ENCODE measurements around the gene HIGD2A.

Gene HIGD2A

DNA sequence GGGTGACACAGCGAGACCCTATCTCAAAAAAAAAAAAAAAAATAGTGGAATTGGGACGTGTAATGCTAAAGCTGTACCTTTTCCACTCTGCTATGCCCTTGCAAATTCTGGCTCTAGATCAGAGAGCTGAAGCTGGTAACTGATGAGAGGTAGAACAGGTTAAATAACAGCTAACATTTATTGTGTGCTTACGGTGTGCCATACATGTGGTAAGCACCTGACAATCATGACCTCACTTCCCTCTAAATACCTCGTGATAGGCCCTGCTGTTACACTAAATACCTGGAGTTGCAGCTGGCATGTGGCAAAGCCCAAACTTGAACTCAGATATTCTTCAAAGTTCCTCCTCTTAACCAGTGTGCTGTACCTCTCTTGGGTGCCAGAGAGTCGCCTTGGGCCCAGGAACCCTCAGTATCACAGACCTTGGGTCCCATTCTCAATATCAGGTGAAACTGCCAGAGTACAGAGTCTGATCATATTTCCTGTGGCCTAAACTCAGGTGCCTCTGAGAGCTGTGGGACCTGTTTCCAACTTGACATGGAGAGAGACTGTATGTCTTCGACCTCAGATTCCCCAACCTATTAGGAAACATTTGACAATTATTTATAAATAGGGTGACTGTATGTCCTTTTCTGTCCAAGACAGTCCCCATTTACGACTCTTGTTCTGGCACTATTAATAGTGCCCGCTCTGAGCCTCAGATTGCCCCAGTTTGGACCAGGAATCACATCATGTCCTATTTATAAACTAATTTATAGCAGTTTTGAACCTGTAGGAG, 18.4 kb upstream of the HIGD2A start:
- no peak for DNase-seq (ENCODE audit: low spot score)

DNA sequence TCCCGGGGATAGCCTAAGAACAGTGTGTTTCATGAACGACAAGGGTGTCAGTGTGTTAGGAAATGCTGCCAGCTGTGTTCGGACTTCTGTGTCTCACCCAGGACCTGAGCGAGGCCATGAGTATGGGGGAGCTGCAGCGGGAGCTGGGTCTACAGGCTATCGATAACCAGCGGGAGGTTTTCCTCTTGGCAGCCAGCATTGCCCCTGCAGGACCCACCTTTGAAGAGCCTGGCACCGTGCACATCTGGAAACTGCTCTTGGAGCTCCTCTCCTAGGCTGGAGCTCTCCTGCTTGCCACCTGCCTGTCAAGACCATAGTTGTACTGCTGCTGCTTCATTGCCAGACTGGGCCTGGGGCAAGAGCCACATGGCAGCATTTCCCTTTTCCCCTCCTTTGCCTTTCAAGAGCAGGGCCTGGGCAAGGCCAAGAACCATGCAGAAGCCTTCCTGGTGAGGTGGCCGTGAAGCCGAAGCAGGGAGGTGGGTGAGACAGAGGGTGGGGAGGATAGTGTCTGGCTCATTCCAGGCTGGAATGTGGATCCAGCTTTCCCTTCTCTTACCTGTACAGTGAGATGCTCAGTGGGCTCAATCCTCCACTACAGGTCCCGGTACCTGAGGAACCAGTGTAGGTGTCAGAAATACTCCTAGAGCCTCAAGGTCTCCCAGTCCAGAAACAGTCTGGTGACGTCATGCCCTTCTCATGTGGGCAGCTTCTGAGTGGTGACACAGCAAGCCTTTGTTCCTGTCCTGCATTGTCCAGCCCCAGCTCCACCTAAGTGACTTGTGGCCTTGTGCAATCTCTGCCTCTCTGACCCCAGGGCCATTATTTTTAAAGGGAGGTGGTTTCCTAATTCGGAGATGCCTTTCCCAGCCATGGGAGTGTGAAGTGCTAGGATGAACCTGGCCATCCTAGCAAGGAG, 16.7 kb upstream of the HIGD2A start:
- no peak for DNase-seq (ENCODE audit: low spot score)

DNA sequence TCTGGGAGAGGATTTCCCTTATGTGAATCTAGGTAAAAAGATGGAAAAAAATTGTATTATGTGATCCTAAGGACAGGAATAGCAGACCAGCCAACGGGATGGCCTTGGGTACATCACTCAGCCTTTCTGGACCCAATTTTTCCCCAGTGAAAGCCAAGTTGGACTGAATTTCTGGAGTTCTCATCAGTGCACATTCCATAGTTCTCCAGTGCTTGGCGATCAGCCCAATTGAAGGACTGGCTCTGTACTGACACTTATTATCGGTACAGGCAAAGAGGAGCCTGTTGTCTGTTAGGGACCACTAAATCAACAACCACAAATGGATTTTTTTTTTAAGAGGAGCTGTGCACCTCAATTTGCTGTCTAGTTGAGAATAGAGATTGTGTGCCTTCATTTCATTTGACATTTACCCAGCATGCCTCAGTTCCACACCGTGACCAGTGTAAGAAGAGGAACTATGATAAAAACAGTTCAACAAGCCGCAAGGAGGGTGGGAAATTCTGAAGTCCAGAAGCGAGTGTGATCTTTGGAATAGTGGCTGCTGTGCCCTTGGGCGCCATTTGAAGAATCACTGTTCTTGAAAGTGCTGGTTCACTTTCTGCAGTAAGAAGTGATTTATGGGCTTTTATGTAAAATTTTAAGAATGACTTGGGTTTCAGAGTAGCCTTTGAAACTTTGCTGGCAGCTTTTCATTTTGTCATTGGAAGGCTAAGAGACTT, 15.3 kb upstream of the HIGD2A start:
- no peak for DNase-seq (ENCODE audit: low spot score)

DNA sequence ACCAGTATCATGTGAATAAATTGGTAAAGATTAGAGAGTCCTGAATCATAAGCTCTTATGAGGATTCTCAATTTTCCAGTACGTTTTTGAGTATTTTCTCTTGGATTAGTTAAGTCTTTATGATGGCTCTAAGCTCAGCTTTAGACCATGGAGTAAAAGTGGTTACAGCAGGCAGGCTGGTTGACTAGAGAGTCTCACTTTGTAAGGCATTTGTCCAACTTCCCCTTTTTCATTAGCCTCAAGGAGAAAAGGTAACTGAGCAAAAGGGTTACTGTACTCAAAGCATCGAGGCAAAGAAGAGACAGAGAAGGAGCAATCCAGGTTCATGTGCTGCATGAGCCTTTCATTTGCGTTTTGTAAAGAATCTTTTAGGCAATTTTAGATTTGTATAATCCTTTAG, 8.7 kb upstream of the HIGD2A start:
- DNase-seq (ENCODE audit: low spot score): no peak

DNA sequence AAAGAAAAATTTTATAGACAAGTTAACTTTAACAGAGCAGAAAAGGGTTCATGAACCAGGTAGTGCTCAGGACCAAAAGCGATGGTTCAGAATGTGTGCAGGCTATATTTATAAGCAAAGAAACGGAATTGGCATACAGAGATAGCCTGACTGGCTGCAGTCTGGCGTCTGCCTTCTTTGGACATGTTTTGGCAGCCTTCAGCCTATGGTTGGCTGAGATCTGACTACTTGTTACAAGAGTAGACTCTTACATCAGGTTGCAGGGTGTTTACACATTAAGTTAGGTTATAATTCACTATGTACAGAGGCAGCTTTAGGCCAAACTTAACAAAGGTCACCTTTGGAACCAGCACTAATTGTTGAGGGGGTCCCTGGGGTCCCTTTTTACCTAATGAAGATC, 7.1 kb upstream of the HIGD2A start:
- no peak for DNase-seq (ENCODE audit: low spot score)

DNA sequence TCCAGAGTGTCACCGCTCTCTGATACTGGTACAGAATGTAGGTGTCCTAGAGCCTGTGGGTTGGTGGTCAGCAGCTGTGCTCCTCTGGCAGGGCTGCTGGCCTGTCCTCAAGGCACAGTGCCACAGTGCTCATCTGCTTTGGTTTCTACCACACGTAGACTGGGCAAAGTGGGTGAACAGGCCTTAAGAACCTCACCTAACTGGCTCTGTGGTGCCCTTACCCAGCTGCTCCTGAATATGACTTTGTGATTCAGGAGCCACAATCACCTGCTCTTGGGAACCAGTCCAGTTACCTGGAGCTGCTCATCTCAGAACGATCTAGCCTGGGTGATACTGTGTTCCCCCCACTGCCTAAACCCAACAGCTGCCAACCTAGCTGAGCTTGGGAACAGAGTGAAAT, 6.6 kb upstream of the HIGD2A start:
- DNase-seq (ENCODE audit: low spot score): no peak

DNA sequence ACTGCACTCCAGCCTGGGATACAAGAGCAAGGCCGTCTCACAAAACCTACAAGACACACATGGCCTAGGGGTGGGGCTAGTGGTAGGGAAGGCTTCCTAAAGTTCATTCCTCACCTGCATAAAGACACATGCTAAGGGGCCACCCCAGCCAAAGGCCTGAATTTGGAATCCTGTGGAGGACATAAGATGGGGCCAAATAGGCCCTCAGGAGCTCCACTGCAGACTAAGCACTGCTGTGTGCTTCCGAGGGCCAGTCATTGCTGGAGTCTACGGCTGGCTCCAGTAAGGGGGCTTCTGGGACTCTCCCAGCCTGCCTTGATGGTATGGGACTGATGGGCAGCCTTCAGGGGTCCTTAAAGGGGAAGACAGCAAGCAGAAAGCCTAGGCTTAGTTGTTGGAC, 5.8 kb upstream of the HIGD2A start:
- no peak for DNase-seq (ENCODE audit: low spot score)

DNA sequence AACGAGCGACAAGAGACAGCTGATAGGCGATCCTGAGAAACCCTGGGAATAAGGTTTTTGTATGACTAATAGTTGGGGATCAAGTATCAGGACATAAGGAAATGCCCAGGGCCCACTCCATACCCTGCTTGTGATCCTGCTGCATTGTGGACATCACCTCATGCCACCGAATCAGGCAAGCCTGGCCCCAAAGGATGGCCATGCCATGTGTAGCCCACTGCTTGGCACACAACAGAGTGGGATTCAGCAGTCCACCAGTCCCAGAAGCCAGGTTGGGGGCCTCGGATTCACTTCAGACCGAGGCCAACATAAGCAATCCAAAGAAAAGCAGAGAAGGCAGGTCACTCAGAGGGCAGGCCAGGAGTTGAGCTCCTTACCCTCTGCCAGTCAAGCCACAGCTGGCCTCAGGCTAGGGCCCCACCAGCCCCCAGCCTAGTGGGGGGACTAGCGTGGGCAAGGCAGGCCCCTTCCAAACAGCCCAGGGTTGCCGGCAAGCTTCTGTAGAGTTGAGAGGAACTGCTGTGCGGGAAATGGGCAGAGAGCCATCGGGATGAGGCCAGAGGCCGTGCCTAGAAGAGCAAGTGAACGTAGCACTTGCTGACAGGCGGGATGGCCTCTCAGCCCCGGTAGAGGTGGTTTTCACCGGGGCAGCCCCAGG, 5.2 kb upstream of the HIGD2A start:
- DNase-seq (ENCODE audit: low spot score): no peak

DNA sequence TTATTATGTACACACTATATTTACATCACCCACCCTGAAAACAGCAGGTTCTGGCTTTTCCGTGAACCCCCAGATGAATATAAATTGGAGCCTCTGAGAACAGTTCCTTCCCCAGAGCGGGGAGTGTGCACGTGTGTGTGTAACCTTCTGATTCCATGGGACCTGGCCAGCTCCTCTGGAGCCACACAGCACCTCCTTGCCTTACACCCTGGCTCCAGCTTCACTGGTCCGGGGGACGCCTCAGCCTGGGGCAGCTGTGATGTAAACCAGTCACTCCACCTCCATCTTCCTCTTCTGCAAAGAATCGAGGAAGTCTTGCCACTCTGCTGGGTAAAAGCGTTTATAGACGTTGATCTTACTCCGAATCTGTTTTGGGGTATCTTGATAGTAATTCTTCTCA, 4.6 kb upstream of the HIGD2A start:
- DNase-seq (ENCODE audit: low spot score): no peak

DNA sequence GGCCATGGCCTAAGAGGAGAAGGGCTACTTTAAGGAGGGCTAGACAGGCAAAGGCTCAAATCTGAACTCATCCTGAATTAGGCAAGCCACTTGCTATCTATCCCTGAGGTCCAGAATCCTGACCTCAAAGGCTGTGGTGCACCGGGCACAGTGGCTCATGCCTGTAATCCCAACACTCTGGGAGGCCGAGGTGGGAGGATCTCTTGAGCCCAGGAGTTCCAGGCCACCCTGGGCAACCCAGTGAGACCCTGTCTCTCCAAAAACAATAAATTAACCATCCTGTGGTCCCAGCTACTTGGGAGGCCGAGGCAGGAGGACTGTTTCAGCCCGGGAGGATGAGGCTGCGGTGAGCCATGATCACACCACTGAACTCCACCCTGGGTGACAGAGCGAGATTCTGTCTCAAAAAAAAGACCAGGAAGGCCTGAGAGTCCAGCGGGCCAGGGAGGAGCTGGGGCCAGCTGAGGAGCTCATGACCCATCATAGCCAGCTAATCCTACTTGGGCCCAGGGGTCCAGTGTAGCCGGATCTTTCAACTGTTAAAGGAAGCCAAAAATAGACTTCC, 4.1 kb upstream of the HIGD2A start:
- DNase-seq (ENCODE audit: low spot score): no peak

DNA sequence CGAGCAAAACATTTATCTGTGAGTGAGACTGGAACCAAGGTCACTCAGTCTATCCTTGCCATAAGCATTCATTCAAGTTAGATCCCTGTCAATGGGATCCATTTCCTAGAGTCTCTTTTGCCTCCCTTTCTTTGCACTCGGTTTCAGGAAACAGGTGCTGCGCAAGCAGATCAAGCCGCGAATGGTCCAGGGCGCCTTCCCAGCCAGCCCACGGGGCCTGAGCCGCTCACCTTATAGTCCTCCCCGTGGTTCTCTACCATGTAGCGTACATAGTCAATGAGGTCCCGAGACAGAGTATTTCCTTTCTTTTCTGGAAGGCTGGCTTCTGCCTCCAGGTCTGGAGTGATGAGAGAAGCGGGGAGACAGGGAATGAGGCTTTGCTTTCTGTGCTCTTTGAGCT, 3.6 kb upstream of the HIGD2A start:
- DNase-seq (ENCODE audit: low spot score): no peak

DNA sequence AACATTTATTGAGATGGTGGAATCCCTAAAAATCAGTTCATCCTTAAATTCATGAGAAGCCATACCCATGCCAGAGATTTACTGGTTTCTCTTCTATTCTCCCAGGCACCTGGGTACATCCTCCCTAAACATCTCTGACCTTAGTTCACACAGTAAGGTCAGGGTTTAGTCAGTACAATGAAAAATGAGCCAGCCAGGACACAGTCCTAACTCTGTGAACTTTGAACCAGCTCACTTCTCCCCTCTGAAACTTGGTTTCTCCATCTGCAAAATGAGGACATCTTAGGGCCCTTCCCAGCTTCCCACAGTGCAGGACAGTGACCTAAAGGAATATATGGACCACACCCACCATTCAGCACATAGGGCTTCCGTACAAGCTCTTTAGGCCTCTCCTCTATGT, 2.1 kb upstream of the HIGD2A start:
- DNase-seq (ENCODE audit: low spot score): no peak

DNA sequence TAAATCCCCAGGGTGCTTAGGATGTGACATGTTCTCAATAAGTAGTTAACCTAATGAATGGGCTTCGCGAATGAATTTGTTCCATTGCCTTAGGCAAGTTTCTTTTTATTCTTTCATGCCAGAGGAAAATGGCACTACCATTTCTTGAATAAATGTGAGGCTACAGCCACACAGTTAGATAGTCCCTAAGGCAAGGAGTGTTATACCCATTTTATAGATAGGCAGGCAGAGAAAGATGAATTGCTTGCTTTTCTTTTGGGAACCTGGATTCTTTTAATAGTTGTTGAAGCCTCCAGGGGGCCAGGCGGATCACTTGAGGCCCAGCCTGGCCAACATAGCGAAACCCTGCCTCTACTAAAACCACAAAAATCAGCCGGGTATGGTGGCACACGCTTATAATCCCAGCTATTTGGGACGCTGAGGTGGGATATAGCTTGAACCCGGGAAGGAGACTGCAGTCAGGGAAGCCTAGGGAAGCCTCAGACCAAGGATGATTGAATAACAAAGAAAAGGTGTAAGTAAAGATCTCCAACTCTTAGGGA, 1.1 kb upstream of the HIGD2A start:
- no peak for DNase-seq (ENCODE audit: low spot score)

DNA sequence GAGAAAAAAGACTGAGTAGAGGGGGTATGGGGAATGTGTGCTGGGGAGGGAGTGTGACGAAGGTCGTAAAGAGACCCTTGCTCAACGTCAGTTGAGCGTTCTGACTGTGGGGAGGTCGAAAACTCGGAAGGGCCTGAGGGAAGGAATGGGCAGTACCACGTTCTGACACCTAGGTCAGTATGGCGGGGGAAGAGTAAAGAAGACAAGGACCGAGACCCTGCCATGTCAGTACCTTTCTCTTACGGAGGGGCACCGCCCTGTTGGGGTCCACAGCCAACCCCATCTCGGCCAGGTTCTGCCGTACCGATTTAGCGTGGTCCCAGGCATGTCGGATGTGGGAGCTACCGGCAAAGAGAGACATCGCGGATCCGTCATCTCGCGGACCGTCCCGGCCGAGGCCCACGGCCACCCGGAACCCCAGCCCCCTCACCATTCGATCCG, 528 bp upstream of the HIGD2A start:
- DNase-seq (ENCODE audit: low spot score): no peak

DNA sequence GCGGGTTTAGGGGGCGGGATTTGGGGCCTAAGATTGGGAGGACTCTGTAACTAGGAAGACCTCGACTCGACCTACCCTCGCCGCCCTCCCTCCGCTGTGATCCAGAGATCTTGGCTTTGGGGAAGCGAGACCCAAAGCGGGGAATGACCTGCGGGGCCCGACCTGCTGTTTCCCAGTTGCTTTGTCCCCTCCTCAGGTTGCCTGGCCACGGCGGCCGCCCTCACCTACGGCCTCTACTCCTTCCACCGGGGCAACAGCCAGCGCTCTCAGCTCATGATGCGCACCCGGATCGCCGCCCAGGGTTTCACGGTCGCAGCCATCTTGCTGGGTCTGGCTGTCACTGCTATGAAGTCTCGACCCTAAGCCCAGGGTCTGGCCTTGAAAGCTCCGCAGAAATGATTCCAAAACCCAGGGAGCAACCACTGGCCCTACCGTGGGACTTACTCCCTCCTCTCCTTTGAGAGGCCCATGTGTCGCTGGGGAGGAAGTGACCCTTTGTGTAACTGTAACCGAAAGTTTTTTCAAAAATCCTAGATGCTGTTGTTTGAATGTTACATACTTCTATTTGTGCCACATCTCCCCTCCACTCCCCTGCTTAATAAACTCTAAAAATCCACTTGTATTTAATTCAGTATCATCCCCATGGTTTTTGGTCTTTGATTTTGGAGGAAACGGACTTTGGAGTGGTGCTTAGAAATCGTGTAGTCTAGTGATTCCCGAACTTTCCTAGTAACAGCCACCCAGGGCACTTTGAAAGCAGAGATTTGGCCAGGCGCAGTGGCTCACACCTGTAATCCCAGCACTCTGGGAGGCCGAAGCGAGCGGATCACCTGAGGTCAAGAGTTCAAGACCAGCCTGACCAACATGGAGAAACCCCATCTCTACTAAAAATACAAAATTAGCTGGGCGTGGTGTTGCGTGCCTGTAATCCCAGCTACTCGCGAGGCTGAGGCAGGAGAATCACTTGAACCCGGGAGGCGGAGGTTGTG, 878 bp downstream of the HIGD2A start:
- DNase-seq (ENCODE audit: low spot score): no peak

DNA sequence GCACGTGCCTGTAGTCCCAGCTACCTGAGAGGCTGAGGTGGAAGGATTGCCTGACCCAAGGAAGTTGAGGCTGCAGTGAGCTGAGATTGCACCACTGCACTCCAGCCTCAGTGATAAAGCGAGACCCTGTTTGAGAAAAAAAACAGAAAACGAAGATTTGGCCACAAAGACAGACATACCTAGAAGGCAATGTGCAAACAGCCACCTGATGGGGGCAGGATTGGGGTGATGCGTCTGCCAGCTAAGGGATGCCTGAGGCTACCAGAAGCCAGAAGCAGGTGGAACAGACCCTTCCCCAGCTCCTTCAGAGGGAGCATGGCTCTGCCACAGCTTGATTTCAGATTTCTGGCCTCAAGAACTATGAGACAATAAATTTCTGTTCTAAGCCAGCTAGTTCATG, 2.9 kb downstream of the HIGD2A start:
- DNase-seq (ENCODE audit: low spot score): no peak

DNA sequence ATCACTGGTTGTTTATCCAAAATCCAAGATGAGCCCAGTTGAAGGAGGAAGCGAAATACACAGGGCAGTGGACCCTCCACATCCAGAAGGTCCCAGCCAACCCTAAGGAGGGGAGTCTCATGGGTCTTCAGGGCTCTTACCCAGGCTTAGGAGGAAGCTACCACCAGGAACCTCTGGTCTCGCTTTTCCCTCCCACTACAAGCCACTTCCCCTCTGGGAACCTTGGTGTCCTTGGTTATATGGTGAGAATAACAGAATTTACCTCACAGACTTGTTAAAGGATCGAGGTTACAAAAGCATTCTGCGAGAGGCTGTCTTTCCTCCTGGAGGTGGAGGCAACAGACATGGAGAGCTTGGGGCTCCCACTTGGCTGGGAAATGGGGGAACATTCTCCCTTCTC, 3.4 kb downstream of the HIGD2A start:
- DNase-seq (ENCODE audit: low spot score): no peak

DNA sequence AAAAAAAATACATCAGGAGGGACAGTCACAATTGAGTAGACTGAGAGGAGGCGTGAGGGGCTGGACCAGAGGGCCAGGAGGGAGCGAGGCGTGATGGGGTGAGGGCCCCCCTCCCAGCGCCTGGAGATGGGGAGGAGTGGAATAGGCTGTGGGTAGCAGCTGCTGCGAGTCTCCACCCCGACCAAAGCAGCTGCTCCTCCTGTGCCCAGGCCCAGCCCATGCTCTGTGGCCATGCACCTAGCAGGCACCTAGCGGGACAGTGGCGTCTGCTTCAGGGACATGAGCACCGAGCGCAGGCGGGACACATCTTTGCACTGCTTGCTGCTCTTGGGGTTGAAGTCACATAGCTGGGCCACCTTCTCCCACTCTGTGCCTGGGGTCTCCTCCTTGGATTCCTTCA, 4.0 kb downstream of the HIGD2A start:
- no peak for DNase-seq (ENCODE audit: low spot score)

DNA sequence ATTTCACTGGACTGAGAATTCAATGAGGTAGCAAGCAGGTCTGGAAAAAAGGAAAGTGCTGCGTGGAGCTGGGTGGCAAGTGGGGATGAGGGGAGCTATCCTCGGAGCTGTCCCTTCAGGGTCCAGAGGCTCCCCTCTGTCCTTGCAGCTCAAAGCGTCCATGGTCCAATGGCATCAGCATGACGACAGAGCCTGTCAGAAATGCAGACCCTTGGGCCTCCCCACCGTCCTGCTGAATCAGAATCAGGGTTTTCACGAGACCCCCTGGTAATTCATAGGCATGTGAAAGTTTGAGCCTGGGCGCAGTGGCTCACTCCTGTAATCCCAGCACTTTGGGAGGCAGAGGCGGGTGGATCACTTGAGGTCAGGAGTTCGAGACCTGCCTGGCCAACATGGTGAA, 5.5 kb downstream of the HIGD2A start:
- no peak for DNase-seq (ENCODE audit: low spot score)
